Sigmoid colon (tissue), 4 donors: ENCODE results near the gene ARID5A.

Experiments
- EP300 ChIP-seq, 4 donors: sonication (generic); formaldehyde crosslinking; IDR thresholded peaks; one replicate each; pipeline ENCODE4 v1.6.1; 2017; ENCODE audit warnings: antibody characterized with exemption in 4 of 4
- POLR2A ChIP-seq, 2 donors: fragments of 450-650 bp; IDR thresholded peaks; one replicate each; pipeline ENCODE4 v1.6.1; 2016; ENCODE audit warnings: antibody characterized with exemption in 2 of 2, mild to moderate bottlenecking in 2 of 2, moderate library complexity in 2 of 2
- TF ChIP-seq, protein P1 (sequence below), 4 experiments: fragments of 450-650 bp in 3 of 4; fragments of 200-600 bp in 1 of 4; IDR thresholded peaks; one replicate each; pipeline ENCODE4 v1.5.1; 2016 to 2019; ENCODE audit warnings: antibody characterized with exemption in 4 of 4, mild to moderate bottlenecking in 3 of 4, moderate library complexity in 2 of 4

DNA sequence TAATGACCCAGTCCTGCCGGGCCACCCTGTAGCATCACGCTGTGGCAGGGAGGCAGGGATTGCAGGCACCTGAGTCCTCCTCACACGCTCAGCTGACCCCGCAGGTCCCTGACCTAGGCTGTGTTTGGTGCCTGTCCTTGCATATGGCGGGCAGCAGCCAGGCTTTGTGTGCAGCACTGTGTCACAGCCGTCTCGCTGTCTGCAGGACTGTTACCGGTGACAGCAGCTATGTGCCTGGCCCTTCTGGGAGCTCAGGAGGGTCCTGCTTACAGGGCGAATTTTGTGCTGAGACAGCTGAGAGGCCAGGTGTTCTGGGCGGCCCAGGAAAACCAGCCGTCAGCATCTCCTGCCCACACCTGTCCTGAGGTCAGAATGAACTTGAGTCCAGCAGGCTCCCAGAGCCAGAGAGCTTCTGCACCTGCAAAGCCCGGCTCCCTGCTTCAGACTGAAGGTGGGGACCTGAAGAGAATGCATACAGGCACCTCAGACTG lies 10.4 kb upstream of the ARID5A start:
- no peak for TF ChIP-seq POLR2A (IDR thresholded peaks at IDR 0.05)
- TF ChIP-seq, protein P1, sequence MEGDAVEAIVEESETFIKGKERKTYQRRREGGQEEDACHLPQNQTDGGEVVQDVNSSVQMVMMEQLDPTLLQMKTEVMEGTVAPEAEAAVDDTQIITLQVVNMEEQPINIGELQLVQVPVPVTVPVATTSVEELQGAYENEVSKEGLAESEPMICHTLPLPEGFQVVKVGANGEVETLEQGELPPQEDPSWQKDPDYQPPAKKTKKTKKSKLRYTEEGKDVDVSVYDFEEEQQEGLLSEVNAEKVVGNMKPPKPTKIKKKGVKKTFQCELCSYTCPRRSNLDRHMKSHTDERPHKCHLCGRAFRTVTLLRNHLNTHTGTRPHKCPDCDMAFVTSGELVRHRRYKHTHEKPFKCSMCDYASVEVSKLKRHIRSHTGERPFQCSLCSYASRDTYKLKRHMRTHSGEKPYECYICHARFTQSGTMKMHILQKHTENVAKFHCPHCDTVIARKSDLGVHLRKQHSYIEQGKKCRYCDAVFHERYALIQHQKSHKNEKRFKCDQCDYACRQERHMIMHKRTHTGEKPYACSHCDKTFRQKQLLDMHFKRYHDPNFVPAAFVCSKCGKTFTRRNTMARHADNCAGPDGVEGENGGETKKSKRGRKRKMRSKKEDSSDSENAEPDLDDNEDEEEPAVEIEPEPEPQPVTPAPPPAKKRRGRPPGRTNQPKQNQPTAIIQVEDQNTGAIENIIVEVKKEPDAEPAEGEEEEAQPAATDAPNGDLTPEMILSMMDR (IDR thresholded peaks at IDR 0.05): no peak
- TF ChIP-seq EP300 (IDR thresholded peaks at IDR 0.05): no peak
